ENCODE data around the gene OGN.

- no peak for TF ChIP-seq POLR2A (IDR thresholded peaks at IDR 0.05)
- TF ChIP-seq CTCF (IDR thresholded peaks at IDR 0.05): no peak
Measured at GRCh38 chr9:92422611-92423338, 18.4 kb upstream of the OGN start.
